ENCODE measurements around the gene FAM89A.

The FAM89A gene

DNA sequence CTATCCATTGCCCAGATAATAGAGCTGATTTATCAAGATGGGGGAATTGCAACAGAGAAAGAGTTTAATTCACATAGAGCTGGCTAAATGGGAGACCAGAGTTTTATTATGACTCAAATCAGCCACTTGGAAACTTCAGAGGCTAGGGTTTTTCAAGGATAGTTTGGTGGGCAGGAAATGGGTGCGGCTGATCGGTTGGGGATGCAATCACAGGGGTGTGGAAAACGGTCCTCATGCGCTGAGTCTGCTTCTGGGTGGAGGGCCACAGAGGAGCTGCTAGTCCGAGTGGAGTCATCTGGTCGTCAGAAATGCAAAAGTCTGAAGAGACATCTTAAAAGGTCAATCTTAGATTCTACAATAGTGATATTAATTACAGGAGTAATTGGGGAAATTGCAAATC lies 32.0 kb upstream of the FAM89A start:
- H3K4me3 ChIP-seq (ENCODE audit: insufficient read depth, low read depth, low read length, poor library complexity, severe bottlenecking), result no peak overlapping the region
- DNase-seq, result no peak
- H3K27ac ChIP-seq (ENCODE audit: insufficient read depth, low read length, poor library complexity, severe bottlenecking), result no peak overlapping the region
- no peaks in the 10 kb centered on the region for H3K36me3 ChIP-seq (ENCODE audit: control insufficient read depth, insufficient read depth, low read length)
- H3K9me3 ChIP-seq (ENCODE audit: control insufficient read depth, low read length), result no peaks in the 10 kb centered on the region
- no peaks in the 10 kb centered on the region for H3K27me3 ChIP-seq (replicated peaks; ENCODE audit: control insufficient read depth, insufficient read depth, low read length, poor library complexity, severe bottlenecking)
- H3K4me1 ChIP-seq (ENCODE audit: control insufficient read depth, insufficient read depth, low read length, poor library complexity, severe bottlenecking), result no peaks in the 10 kb centered on the region

DNA sequence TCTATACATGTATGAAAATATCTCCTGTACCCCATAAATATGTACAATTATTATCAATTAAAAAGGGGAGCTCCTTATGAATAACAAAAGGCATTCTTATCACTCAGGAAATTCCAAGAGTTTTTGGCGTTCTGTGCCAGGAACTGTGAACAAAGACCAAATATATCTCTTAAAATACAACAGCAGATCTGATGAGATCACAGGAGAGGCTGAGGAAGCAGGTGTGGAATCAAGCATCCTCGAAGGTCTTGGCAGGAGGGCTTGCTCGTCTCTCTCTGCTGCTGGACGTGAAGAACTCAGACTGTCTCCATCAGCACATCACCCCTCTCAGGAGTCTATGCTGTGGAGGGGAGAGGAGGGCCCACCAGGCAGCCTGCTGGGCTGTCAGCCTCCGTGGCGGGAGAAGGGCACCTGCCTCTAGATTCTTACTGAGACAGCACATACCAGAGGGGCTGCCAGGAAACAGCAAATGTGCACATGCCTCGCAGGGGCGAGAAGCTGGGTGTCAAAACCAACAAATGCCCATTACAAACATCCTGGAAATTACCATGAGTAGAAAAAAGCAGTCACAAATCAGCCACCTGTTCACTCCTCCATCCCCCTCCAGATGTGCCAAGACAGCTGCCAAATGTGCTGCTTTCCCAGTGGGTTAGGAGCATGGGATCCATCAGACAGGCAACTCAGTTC lies 30.8 kb upstream of the FAM89A start:
- H3K27me3 ChIP-seq (replicated peaks; ENCODE audit: control insufficient read depth, insufficient read depth, low read length, poor library complexity, severe bottlenecking), result no peaks in the 10 kb centered on the region
- H3K27ac ChIP-seq (ENCODE audit: insufficient read depth, low read length, poor library complexity, severe bottlenecking), result no peak overlapping the region
- DNase-seq, result no peak
- no peaks in the 10 kb centered on the region for H3K36me3 ChIP-seq (ENCODE audit: control insufficient read depth, insufficient read depth, low read length)
- H3K9me3 ChIP-seq (ENCODE audit: control insufficient read depth, low read length), result no peaks in the 10 kb centered on the region
- no peak overlapping the region for H3K4me3 ChIP-seq (ENCODE audit: insufficient read depth, low read depth, low read length, poor library complexity, severe bottlenecking)
- no peaks in the 10 kb centered on the region for H3K4me1 ChIP-seq (ENCODE audit: control insufficient read depth, insufficient read depth, low read length, poor library complexity, severe bottlenecking)

DNA sequence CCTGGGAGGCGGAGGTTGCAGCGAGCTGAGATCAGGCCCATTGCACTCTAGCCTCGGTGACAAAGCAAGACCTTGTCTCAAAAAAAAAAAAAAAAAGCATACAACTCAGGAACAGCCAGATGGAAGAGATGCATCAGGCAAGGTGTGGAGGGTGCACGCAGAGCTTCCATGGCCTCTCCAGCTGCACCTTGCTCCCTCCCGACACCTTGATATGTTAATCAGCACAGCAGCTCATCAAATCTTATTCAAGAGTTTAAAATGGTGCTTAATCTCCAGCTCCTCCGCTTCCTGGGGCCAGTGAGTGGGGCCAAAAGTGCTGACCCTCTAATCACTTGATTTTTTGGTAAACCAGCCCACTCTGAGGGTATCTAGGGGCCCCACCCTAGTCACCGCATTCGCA lies 29.3 kb upstream of the FAM89A start:
- H3K9me3 ChIP-seq (ENCODE audit: control insufficient read depth, low read length), result no peaks in the 10 kb centered on the region
- no peaks in the 10 kb centered on the region for H3K4me1 ChIP-seq (ENCODE audit: control insufficient read depth, insufficient read depth, low read length, poor library complexity, severe bottlenecking)
- DNase-seq, result no peak
- no peak overlapping the region for H3K4me3 ChIP-seq (ENCODE audit: insufficient read depth, low read depth, low read length, poor library complexity, severe bottlenecking)
- no peaks in the 10 kb centered on the region for H3K27me3 ChIP-seq (replicated peaks; ENCODE audit: control insufficient read depth, insufficient read depth, low read length, poor library complexity, severe bottlenecking)
- H3K27ac ChIP-seq (ENCODE audit: insufficient read depth, low read length, poor library complexity, severe bottlenecking), result no peak overlapping the region
- H3K36me3 ChIP-seq (ENCODE audit: control insufficient read depth, insufficient read depth, low read length), result no peaks in the 10 kb centered on the region

DNA sequence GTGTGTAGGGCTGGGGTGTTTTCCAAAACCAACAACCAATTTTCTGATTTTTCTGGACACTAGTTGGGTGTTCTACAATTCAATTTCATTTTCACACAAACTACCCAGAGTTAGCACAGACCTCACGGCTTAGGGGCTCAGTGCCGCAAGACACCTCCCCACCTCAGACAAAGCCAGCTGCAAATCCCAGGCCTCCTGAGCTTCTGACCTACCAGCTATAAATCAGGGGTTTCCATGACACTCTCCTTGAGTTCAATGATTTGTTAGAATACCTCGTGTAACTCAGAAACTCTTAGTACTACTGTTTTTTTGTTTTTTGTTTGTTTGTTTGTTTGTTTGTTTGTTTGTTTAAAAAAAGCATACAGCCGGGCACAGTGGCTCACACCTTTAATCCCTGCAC lies 28.7 kb upstream of the FAM89A start:
- no peaks in the 10 kb centered on the region for H3K4me1 ChIP-seq (ENCODE audit: control insufficient read depth, insufficient read depth, low read length, poor library complexity, severe bottlenecking)
- DNase-seq, result no peak
- no peak overlapping the region for H3K27ac ChIP-seq (ENCODE audit: insufficient read depth, low read length, poor library complexity, severe bottlenecking)
- H3K27me3 ChIP-seq (replicated peaks; ENCODE audit: control insufficient read depth, insufficient read depth, low read length, poor library complexity, severe bottlenecking), result no peaks in the 10 kb centered on the region
- H3K9me3 ChIP-seq (ENCODE audit: control insufficient read depth, low read length), result no peaks in the 10 kb centered on the region
- H3K36me3 ChIP-seq (ENCODE audit: control insufficient read depth, insufficient read depth, low read length), result no peaks in the 10 kb centered on the region
- H3K4me3 ChIP-seq (ENCODE audit: insufficient read depth, low read depth, low read length, poor library complexity, severe bottlenecking), result no peak overlapping the region

DNA sequence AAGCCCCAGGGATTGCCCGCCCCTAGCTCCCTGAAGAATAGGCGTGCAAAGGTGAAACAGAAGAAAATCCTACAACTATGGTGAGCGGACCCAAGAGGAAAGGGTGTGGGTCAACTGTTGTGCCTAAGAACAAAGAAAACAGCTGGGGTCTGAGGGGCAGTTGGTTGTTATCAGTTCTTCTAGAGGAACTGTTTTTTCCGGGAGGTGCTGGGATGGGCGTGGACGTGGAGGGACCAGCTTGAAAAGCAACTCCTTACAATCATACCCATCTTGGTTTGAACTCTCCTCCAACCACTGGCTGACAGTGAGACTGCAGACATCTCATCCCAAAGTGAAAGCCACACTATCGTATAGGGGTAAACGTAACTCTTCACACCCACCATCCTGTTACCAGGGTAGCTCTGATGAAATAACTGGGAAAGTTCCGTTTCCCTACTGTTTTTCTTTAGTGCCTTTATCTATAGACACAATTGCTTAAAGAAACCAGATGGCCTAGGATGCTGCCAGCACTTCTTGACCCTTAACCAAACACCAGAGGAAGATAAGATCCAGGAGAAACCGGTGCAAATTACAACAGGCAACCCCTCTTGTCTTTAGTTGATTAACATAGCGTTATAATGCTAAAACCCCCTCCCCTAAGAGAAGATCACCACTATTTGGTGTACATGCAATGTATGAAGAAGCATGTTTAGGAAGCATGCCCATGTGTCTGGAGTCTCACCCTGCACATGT lies 25.6 kb upstream of the FAM89A start:
- no peaks in the 10 kb centered on the region for H3K4me1 ChIP-seq (ENCODE audit: control insufficient read depth, insufficient read depth, low read length, poor library complexity, severe bottlenecking)
- no peak overlapping the region for H3K27ac ChIP-seq (ENCODE audit: insufficient read depth, low read length, poor library complexity, severe bottlenecking)
- DNase-seq, result no peak
- H3K9me3 ChIP-seq (ENCODE audit: control insufficient read depth, low read length), result no peaks in the 10 kb centered on the region
- H3K36me3 ChIP-seq (ENCODE audit: control insufficient read depth, insufficient read depth, low read length), result no peaks in the 10 kb centered on the region
- no peak overlapping the region for H3K4me3 ChIP-seq (ENCODE audit: insufficient read depth, low read depth, low read length, poor library complexity, severe bottlenecking)
- H3K27me3 ChIP-seq (replicated peaks; ENCODE audit: control insufficient read depth, insufficient read depth, low read length, poor library complexity, severe bottlenecking), result no peaks in the 10 kb centered on the region

DNA sequence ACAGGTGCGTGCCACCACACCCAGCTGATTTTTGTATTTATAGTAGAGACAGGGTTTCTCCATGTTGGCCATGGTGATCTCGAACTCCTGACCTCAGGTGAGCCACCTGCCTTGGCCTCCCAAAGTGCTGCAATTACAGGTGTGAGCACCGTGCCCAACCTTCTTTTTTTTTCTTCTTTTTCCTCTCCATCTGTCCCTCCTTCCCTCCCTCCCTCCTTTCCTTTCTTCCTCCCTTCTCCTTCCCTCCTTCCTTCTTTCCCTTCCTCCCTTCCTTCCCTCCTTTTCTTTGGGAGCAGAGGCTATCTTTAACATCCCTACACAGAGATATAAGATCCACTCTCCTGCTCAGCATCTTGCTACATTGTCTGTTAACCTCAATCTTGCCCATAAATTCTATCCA lies 24.4 kb upstream of the FAM89A start:
- no peaks in the 10 kb centered on the region for H3K36me3 ChIP-seq (ENCODE audit: control insufficient read depth, insufficient read depth, low read length)
- no peak overlapping the region for H3K4me3 ChIP-seq (ENCODE audit: insufficient read depth, low read depth, low read length, poor library complexity, severe bottlenecking)
- DNase-seq, result no peak
- H3K27ac ChIP-seq (ENCODE audit: insufficient read depth, low read length, poor library complexity, severe bottlenecking), result no peak overlapping the region
- H3K9me3 ChIP-seq (ENCODE audit: control insufficient read depth, low read length), result no peaks in the 10 kb centered on the region
- H3K27me3 ChIP-seq (replicated peaks; ENCODE audit: control insufficient read depth, insufficient read depth, low read length, poor library complexity, severe bottlenecking), result no peaks in the 10 kb centered on the region
- H3K4me1 ChIP-seq (ENCODE audit: control insufficient read depth, insufficient read depth, low read length, poor library complexity, severe bottlenecking), result no peaks in the 10 kb centered on the region

DNA sequence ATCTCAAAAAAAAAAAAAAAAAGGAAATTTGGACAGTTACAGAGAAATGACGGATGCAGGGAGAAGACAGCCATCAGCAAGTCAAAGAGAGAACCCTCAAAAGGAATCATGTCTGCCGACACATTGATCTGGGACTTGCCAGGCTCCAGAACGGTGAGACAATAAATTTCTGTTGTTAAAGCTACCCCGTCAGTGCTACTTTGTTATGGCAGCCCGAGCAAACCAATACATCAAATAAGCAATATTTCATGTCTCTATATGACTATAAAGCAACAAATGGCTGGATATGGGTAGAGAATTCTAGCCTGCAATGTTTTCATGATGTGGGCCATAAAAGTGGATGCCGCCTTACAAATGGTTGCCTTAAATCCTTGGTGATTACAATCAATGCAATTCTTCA lies 23.3 kb upstream of the FAM89A start:
- Histone ChIP-seq H3K36me3 (ENCODE audit: control insufficient read depth, insufficient read depth, low read length) (no peaks in the 10 kb centered on the region), H3K27ac (ENCODE audit: insufficient read depth, low read length, poor library complexity, severe bottlenecking) (no peak overlapping the region), H3K9me3 (ENCODE audit: control insufficient read depth, low read length) (no peaks in the 10 kb centered on the region), H3K4me3 (ENCODE audit: insufficient read depth, low read depth, low read length, poor library complexity, severe bottlenecking) (no peak overlapping the region), H3K4me1 (ENCODE audit: control insufficient read depth, insufficient read depth, low read length, poor library complexity, severe bottlenecking) (no peaks in the 10 kb centered on the region), H3K27me3 (replicated peaks; ENCODE audit: control insufficient read depth, insufficient read depth, low read length, poor library complexity, severe bottlenecking) (no peaks in the 10 kb centered on the region)
- no peak for DNase-seq

DNA sequence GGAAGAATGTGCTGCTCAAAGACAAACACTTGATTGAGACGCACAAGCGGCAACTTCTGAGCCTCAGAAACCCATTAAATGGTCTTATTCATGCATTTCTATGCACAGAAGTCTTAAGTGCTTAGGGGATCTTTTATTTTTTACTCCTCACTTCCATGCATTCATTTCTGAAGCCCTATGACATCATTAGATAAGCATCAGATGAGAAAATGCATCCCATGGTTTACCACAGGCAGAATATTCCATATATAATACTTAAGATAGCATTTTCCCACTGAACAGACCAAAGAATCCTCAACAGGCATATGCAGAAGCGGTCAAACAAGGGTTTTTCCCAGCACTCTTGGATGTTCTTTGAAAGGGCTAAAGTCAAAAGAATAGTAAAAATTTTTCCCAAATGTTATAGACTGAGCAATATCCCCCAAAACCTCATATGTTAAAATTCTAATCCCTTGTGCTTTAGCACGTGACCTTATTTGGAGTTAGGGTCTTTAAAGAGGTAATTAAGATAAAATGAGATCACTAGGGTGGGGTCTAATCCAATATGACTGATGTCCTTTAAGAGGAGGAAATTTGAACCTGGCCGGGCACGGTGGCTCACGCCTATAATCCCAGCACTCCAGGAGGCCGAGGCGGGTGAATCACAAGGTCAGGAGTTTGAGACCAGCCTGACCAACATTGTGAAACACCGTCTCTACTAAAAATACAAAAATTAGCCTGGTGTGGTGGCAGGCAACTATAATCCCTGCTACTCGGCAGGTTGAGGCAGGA lies 22.6 kb upstream of the FAM89A start:
- no peak overlapping the region for H3K27ac ChIP-seq (ENCODE audit: insufficient read depth, low read length, poor library complexity, severe bottlenecking)
- DNase-seq, result no peak
- H3K27me3 ChIP-seq (replicated peaks; ENCODE audit: control insufficient read depth, insufficient read depth, low read length, poor library complexity, severe bottlenecking), result no peaks in the 10 kb centered on the region
- H3K36me3 ChIP-seq (ENCODE audit: control insufficient read depth, insufficient read depth, low read length), result no peaks in the 10 kb centered on the region
- H3K9me3 ChIP-seq (ENCODE audit: control insufficient read depth, low read length), result no peaks in the 10 kb centered on the region
- H3K4me1 ChIP-seq (ENCODE audit: control insufficient read depth, insufficient read depth, low read length, poor library complexity, severe bottlenecking), result no peaks in the 10 kb centered on the region
- no peak overlapping the region for H3K4me3 ChIP-seq (ENCODE audit: insufficient read depth, low read depth, low read length, poor library complexity, severe bottlenecking)

DNA sequence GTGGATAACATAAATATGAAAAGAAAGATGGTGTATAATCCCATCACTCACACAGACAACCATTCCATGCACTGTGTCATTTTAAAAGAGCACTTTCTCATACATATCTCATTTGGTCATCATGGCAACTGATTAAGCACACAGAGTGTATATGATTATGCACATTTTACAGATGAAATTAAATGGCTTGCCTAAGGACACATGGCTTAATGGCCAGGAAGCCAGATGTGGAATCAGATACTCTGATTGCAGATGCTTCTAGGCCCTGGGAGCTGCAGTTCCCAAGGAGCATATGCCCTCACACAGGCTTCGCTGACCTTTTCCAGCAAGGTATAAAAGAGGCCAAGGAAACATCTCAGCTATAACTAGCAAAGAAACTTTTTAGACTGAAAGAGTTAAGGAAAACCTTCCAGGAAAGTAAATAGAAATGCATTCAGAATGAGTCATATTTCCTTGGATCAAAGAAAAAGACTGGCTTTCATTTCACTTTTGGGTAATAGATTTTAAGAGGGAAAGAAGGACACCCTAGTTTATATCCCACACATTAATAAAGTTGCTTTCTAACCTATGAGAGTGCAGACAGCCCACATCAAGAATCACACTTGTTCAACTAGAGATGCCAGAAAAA lies 19.6 kb upstream of the FAM89A start:
- Histone ChIP-seq H3K36me3 (ENCODE audit: control insufficient read depth, insufficient read depth, low read length) (no peaks in the 10 kb centered on the region), H3K27me3 (replicated peaks; ENCODE audit: control insufficient read depth, insufficient read depth, low read length, poor library complexity, severe bottlenecking) (no peaks in the 10 kb centered on the region), H3K4me1 (ENCODE audit: control insufficient read depth, insufficient read depth, low read length, poor library complexity, severe bottlenecking) (no peaks in the 10 kb centered on the region), H3K27ac (ENCODE audit: insufficient read depth, low read length, poor library complexity, severe bottlenecking) (no peak overlapping the region), H3K4me3 (ENCODE audit: insufficient read depth, low read depth, low read length, poor library complexity, severe bottlenecking) (no peak overlapping the region), H3K9me3 (ENCODE audit: control insufficient read depth, low read length) (no peaks in the 10 kb centered on the region)
- no peak for DNase-seq
